Measurements from ENCODE around the gene DHRS11.
A peak's percentile ranks its signal among the peaks of the same experiment; 100 is the strongest.

The DHRS11 gene

DNA sequence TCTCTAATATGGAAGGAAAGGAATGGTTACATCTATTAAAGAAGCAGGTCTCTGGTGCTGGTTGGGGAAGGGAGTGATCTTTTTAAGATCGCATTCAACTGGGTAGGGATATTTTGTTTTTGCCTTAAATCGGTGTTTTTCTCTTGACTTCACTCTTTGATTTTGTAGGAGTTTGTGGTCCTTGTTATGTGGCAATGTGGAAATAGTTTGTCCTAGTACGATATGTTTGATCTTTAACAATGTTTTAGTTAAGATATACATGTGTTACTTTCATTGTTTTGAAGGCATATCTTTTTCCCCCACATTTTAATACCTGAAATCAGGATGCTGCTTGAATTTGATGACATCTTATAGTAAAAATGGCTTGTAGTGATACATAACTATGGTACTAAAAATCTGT lies 38.2 kb upstream of the DHRS11 start:
- Histone ChIP-seq H3K27me3 (ENCODE audit: insufficient read depth, low read length) (no peaks in the 10 kb centered on the region), H3K27ac (ENCODE audit: low read depth, low read length) (no peak overlapping the region), H3K9ac (ENCODE audit: low read depth, low read length) (no peak overlapping the region), H3K36me3 (ENCODE audit: insufficient read depth, low read length) (peaks cover 40% of the 10 kb centered on the region), H3K4me1 (ENCODE audit: insufficient read depth, low read length) (no peaks in the 10 kb centered on the region), H3K4me3 (ENCODE audit: low read length) (no peak overlapping the region), H3K9me3 (ENCODE audit: insufficient read depth, low read depth, low read length) (no peaks in the 10 kb centered on the region)
- 97% methylated on average over 3 of the region's 3 CpGs for WGBS

DNA sequence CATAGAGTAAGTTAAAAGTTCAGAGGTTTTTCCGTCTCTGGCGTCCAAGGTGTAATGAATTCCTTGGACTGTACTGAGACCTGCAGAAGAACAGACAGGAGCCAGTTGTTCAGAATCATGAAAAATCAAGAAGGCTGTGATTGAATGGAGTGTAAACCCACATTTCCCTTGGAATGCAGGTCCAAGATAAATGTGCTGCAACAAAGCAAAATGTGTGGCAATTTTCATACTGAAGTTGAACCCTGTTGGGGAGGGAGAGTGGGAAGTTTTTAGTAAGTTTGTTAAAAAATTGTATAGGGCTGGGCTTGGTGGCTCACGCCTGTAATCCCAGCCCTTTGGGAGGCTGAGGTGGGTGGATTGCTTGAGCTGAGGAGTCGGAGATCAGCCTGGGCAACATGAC lies 25.6 kb upstream of the DHRS11 start:
- Histone ChIP-seq H3K36me3 (ENCODE audit: insufficient read depth, low read length) (peaks cover 83% of the 10 kb centered on the region), H3K27me3 (ENCODE audit: insufficient read depth, low read length) (no peaks in the 10 kb centered on the region), H3K9ac (ENCODE audit: low read depth, low read length) (no peak overlapping the region), H3K4me1 (ENCODE audit: insufficient read depth, low read length) (no peaks in the 10 kb centered on the region), H3K27ac (ENCODE audit: low read depth, low read length) (no peak overlapping the region), H3K9me3 (ENCODE audit: insufficient read depth, low read depth, low read length) (no peaks in the 10 kb centered on the region), H3K4me3 (ENCODE audit: low read length) (no peak overlapping the region)
- 92% methylated on average over 3 of the region's 4 CpGs for WGBS

DNA sequence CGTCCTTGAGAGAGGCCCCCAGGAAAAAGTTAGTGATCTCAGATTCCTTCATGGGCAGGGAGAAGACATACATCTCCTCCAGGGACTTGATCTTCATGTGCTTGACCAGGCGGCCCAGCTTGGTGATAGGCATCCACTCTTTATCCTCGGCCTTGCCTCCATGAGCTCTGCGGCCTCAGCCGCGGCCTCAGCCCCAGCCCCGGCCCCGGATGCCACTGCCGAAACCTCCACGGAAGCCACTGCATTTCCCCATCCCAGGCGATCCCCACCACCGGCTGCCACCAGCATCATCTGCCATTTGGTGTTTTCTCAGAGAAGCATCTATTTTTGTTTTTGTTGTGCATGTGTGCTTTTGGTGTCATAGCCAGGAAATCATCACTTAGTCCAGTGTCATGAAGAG lies 16.7 kb upstream of the DHRS11 start:
- 95% methylated on average over 12 of the region's 12 CpGs for WGBS
- Histone ChIP-seq H3K9ac (ENCODE audit: low read depth, low read length) (no peak overlapping the region), H3K27ac (ENCODE audit: low read depth, low read length) (no peak overlapping the region), H3K9me3 (ENCODE audit: insufficient read depth, low read depth, low read length) (no peaks in the 10 kb centered on the region), H3K4me3 (ENCODE audit: low read length) (no peak overlapping the region), H3K27me3 (ENCODE audit: insufficient read depth, low read length) (no peaks in the 10 kb centered on the region), H3K4me1 (ENCODE audit: insufficient read depth, low read length) (no peaks in the 10 kb centered on the region), H3K36me3 (ENCODE audit: insufficient read depth, low read length) (peaks cover 61% of the 10 kb centered on the region)

GRCh38 chr17:36576793-36577192 lies 14.9 kb upstream of the DHRS11 start:
- Histone ChIP-seq H3K36me3 (ENCODE audit: insufficient read depth, low read length) (peaks cover 65% of the 10 kb centered on the region), H3K27ac (ENCODE audit: low read depth, low read length) (no peak overlapping the region), H3K9me3 (ENCODE audit: insufficient read depth, low read depth, low read length) (no peaks in the 10 kb centered on the region), H3K27me3 (ENCODE audit: insufficient read depth, low read length) (no peaks in the 10 kb centered on the region), H3K4me3 (ENCODE audit: low read length) (no peak overlapping the region), H3K4me1 (ENCODE audit: insufficient read depth, low read length) (no peaks in the 10 kb centered on the region), H3K9ac (ENCODE audit: low read depth, low read length) (no peak overlapping the region)
- 94% methylated on average over 2 of the region's 2 CpGs for WGBS

- 94% methylated on average over 2 of the region's 2 CpGs for WGBS
- Histone ChIP-seq H3K4me3 (ENCODE audit: low read length) (no peak overlapping the region), H3K9ac (ENCODE audit: low read depth, low read length) (no peak overlapping the region), H3K36me3 (ENCODE audit: insufficient read depth, low read length) (peaks cover 62% of the 10 kb centered on the region), H3K4me1 (ENCODE audit: insufficient read depth, low read length) (no peaks in the 10 kb centered on the region), H3K27ac (ENCODE audit: low read depth, low read length) (no peak overlapping the region), H3K9me3 (ENCODE audit: insufficient read depth, low read depth, low read length) (no peaks in the 10 kb centered on the region), H3K27me3 (ENCODE audit: insufficient read depth, low read length) (no peaks in the 10 kb centered on the region)
Measured at GRCh38 chr17:36578671-36579070, 13.0 kb upstream of the DHRS11 start.

- Histone ChIP-seq H3K9ac (ENCODE audit: low read depth, low read length) (no peak overlapping the region), H3K36me3 (ENCODE audit: insufficient read depth, low read length) (peaks cover 88% of the 10 kb centered on the region), H3K9me3 (ENCODE audit: insufficient read depth, low read depth, low read length) (no peaks in the 10 kb centered on the region), H3K4me1 (ENCODE audit: insufficient read depth, low read length) (no peaks in the 10 kb centered on the region), H3K27ac (ENCODE audit: low read depth, low read length) (no peak overlapping the region), H3K4me3 (ENCODE audit: low read length) (no peak overlapping the region), H3K27me3 (ENCODE audit: insufficient read depth, low read length) (no peaks in the 10 kb centered on the region)
- 100% methylated on average over 1 of the region's 1 CpG for WGBS
Measured at GRCh38 chr17:36583787-36584186, 7.9 kb upstream of the DHRS11 start.

DNA sequence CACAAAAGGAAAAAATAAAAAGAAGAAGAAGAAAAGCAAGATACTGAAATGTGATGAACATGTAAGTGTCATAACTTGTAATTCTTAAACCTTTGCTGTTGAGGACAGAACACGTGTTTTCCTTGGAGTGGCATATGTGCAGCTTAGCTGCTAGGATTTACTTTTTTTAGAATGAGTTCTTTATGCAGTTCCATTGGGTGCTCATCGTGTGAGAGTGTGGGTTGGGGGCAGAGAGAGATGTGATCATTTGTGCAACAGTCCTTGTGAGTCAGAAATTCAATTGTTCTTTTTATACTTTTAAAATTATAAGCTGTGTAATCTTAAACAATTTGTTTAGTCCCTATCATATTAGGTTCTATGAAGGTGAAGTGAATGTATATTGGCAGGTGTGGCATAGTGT lies 5.5 kb upstream of the DHRS11 start:
- no peak overlapping the region for H3K4me3 ChIP-seq (ENCODE audit: low read length)
- peaks cover 79% of the 10 kb centered on the region for H3K36me3 ChIP-seq (ENCODE audit: insufficient read depth, low read length)
- H3K27ac ChIP-seq (ENCODE audit: low read depth, low read length) = no peak overlapping the region
- WGBS = 99% methylated on average over 2 of the region's 2 CpGs
- no peak overlapping the region for H3K9ac ChIP-seq (ENCODE audit: low read depth, low read length)
- H3K4me1 ChIP-seq (ENCODE audit: insufficient read depth, low read length) = peaks cover 3% of the 10 kb centered on the region; the same call in 1 of the 2 replicates
- no peaks in the 10 kb centered on the region for H3K9me3 ChIP-seq (ENCODE audit: insufficient read depth, low read depth, low read length)
- H3K27me3 ChIP-seq (ENCODE audit: insufficient read depth, low read length) = no peaks in the 10 kb centered on the region

DNA sequence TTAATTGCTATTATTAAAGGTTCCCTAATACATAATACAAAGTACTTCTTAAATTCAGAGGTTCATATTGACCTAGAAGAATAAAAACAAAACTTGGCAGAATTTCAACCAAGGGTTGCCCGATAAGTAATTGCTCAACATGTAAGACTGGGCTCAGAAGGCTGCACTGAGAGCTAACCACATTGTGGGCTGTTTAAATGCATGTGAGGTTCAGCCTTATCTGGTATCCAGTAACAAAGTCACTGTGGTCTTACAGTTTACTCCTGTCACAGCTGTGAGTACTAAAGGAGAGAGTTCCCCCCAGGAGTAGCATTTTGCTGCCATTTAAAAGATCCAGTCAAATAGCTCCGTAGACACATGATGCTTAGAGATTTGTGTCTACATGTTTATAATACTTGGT lies 1.6 kb upstream of the DHRS11 start:
- no peak overlapping the region for H3K9ac ChIP-seq (ENCODE audit: low read depth, low read length)
- H3K9me3 ChIP-seq (ENCODE audit: insufficient read depth, low read depth, low read length) = no peaks in the 10 kb centered on the region
- peaks cover 52% of the 10 kb centered on the region for H3K36me3 ChIP-seq (ENCODE audit: insufficient read depth, low read length)
- 95% methylated on average over 2 of the region's 2 CpGs for WGBS
- no peaks in the 10 kb centered on the region for H3K27me3 ChIP-seq (ENCODE audit: insufficient read depth, low read length)
- no peak overlapping the region for H3K27ac ChIP-seq (ENCODE audit: low read depth, low read length)
- no peak overlapping the region for H3K4me3 ChIP-seq (ENCODE audit: low read length)
- H3K4me1 ChIP-seq (ENCODE audit: insufficient read depth, low read length) = peaks cover 12% of the 10 kb centered on the region

DNA sequence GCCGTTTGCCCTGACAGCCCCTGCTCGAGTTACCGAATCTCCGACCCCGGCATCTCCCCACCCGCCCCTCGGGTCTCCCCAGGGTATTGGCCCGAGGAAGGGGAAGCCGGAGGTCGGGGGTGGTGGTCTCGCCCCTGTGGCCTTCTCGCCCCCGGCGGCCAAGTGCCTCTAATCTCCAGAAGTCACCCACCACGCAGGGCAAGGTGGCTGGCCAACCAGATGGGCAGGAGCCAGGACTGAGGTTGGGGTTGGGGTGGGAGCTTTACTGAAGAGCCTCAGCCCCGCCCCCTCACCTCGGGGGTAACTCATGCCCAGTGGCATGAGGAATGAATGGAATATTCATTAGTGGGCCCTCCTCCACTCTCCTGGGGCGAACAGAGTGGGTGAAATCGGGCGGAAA lies 637 bp downstream of the DHRS11 start:
- H3K9ac ChIP-seq (ENCODE audit: low read depth, low read length) = peak overlapping the region; percentile 82
- H3K9me3 ChIP-seq (ENCODE audit: insufficient read depth, low read depth, low read length) = no peaks in the 10 kb centered on the region
- H3K4me3 ChIP-seq (ENCODE audit: low read length) = peak overlapping the region; percentile 90
- peaks cover 45% of the 10 kb centered on the region for H3K36me3 ChIP-seq (ENCODE audit: insufficient read depth, low read length)
- 0% methylated on average over 19 of the region's 20 CpGs for WGBS
- peaks cover 12% of the 10 kb centered on the region for H3K4me1 ChIP-seq (ENCODE audit: insufficient read depth, low read length)
- peak overlapping the region; percentile 49; the same call in 1 of the 2 replicates for H3K27ac ChIP-seq (ENCODE audit: low read depth, low read length)
- no peaks in the 10 kb centered on the region for H3K27me3 ChIP-seq (ENCODE audit: insufficient read depth, low read length)

DNA sequence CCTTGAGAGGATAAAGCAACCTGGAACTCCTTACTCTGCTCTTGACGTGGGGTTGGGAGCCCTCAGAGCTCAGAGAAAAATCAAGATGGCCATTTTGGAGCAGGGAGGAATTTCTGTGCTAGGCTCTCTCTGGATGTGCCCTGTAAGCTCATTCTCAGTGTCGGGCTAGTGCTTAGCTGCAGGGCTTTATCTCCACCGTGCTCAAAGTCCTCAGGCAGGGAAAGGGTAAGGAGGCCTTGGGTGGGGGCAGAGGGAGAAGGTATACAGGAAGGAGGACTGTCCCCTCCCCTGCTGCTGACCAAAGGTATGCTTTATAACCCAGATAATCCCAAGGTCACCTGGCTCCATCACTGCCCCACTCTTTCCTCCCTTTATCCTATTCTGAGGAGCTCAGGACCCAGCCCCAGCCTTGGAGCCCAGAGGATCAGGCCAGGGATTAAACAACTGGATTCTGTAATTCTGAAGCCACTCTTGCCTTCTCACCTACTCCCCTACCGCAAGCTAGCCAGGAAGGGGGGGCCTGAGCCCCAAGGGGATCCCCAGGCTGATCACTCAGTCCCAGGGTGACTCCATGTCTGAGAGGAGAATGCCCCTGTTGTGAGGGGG lies 1.1 kb downstream of the DHRS11 start:
- peak overlapping the region; percentile 90 for H3K4me3 ChIP-seq (ENCODE audit: low read length)
- peaks cover 12% of the 10 kb centered on the region for H3K4me1 ChIP-seq (ENCODE audit: insufficient read depth, low read length)
- peaks cover 42% of the 10 kb centered on the region for H3K36me3 ChIP-seq (ENCODE audit: insufficient read depth, low read length)
- no peaks in the 10 kb centered on the region for H3K9me3 ChIP-seq (ENCODE audit: insufficient read depth, low read depth, low read length)
- WGBS = 26% methylated on average over 4 of the region's 4 CpGs
- H3K9ac ChIP-seq (ENCODE audit: low read depth, low read length) = peak overlapping the region; percentile 82
- peak overlapping the region; percentile 49; the same call in 1 of the 2 replicates for H3K27ac ChIP-seq (ENCODE audit: low read depth, low read length)
- no peaks in the 10 kb centered on the region for H3K27me3 ChIP-seq (ENCODE audit: insufficient read depth, low read length)

DNA sequence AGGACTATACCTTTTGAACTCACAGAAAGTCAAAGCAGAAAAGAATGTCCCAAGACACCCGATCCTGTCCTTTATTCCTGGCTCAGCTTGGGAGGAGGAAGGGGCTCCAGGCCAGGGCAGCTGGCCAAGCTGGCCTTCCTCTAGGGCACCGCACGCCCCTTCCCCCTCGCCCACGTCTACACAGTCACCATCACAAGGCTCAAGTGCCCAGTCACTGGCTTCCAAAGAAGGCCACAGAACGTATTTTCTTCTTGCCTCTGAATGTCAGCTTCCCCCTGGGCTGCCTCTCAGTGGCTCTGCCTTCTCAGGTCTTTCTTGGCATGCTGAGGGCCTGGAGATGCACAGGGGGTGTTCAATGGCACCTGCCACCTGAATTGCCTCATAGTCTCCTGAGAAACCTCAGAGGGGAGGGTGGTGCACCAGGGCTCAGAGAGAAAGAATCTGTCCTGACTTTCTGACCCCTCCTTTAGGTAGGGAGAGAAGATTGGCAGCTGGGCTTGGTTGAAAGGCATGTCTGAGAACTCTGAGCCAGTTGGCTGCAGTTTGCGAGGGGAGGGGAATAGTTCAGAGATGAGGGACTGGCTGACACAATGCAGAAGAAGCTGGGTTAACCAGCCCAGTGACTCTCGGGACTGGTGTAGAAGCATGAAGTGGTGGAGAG lies 2.1 kb downstream of the DHRS11 start:
- Histone ChIP-seq H3K4me1 (ENCODE audit: insufficient read depth, low read length) (peaks cover 12% of the 10 kb centered on the region), H3K9me3 (ENCODE audit: insufficient read depth, low read depth, low read length) (no peaks in the 10 kb centered on the region), H3K27me3 (ENCODE audit: insufficient read depth, low read length) (no peaks in the 10 kb centered on the region), H3K9ac (ENCODE audit: low read depth, low read length) (no peak overlapping the region), H3K27ac (ENCODE audit: low read depth, low read length) (no peak overlapping the region), H3K36me3 (ENCODE audit: insufficient read depth, low read length) (peaks cover 44% of the 10 kb centered on the region), H3K4me3 (ENCODE audit: low read length) (no peak overlapping the region)
- WGBS = 82% methylated on average over 8 of the region's 8 CpGs
